Measurements from ENCODE around the gene THSD7A. TPM values are rescaled to one million over a fixed set of nuclear protein-coding genes. Genes with fewer than 3 reads are reported as not detected.

Gene THSD7A
- total and polyA plus RNA-seq, 2 of the 4 experiments (the other 2 are of a cell fraction) = 0.02 to 0.18 TPM

GRCh38 chr7:11416641-11417458 is 415.1 kb downstream of the THSD7A start:
- Histone ChIP-seq H4K91ac (ENCODE audit: insufficient read depth, low read depth, low read length) (no peak overlapping the region), H3K27me3 (ENCODE audit: control insufficient read depth, insufficient read depth, low read length) (no peaks in the 10 kb centered on the region), H3K18ac (ENCODE audit: low read depth, low read length) (no peak overlapping the region), H2AK9ac (replicated peaks; ENCODE audit: low read depth, low read length, poor library complexity) (no peak overlapping the region), H3K36me3 (ENCODE audit: control insufficient read depth, insufficient read depth, low read length) (no peaks in the 10 kb centered on the region), H3K23ac (ENCODE audit: low read depth, low read length) (no peak overlapping the region), H2BK120ac (ENCODE audit: low read depth, low read length) (no peak overlapping the region), H2BK15ac (ENCODE audit: low read depth, low read length) (no peak overlapping the region), H4K8ac (ENCODE audit: low read depth in 2 of 2, low read length in 2 of 2) (no peak overlapping the region), H3K79me1 (ENCODE audit: low read depth in 1 of 2, low read length in 2 of 2) (no peaks in the 10 kb centered on the region), H3K9me3 (ENCODE audit: control insufficient read depth, insufficient read depth, low read length) (no peaks in the 10 kb centered on the region), H3K56ac (ENCODE audit: extremely low read depth, insufficient read depth, low read length) (no peak overlapping the region), H2AK5ac (ENCODE audit: low read depth, low read length) (no peak overlapping the region), H3K4ac (ENCODE audit: low read depth, low read length) (no peak overlapping the region), H2AFZ (replicated peaks; ENCODE audit: low read length, poor library complexity) (no peak overlapping the region), H3K4me2 (ENCODE audit: low read depth, low read length) (no peak overlapping the region), H3K9ac (ENCODE audit: low read depth, low read length) (no peak overlapping the region), H3K4me1 (ENCODE audit: control insufficient read depth, insufficient read depth, low read length) (no peaks in the 10 kb centered on the region), H2BK5ac (ENCODE audit: low read depth, low read length, poor library complexity, severe bottlenecking) (no peak overlapping the region), H3K27ac (ENCODE audit: insufficient read depth, low read length) (no peak overlapping the region), H3K4me3 (ENCODE audit: insufficient read depth, low read depth, low read length) (no peak overlapping the region), H2BK20ac (ENCODE audit: low read depth, low read length) (no peak overlapping the region), H3K9me1 (ENCODE audit: insufficient read depth, low read length) (no peaks in the 10 kb centered on the region), H4K5ac (ENCODE audit: low read depth, low read length) (no peak overlapping the region), H4K20me1 (ENCODE audit: insufficient read depth, low read length) (no peaks in the 10 kb centered on the region), H3K14ac (replicated peaks; ENCODE audit: low read depth, low read length) (no peak overlapping the region)
- intact Hi-C loops (cut with micrococcal nuclease) (no loop called here), in situ Hi-C loops (cut with MboI; ENCODE audit: low sequenced_read_pairs) (no loop called here), dilution Hi-C loops (cut with HindIII; ENCODE audit: low sequenced_read_pairs, unreplicated experiment) (no loop called here)
- ATAC-seq (ENCODE audit: low read depth) (no peak), DNase-seq (no peak)
- no CpG with 5 or more reads among the region's 1 CpG for WGBS, 2 experiments (ENCODE audit: extremely low coverage in 2 of 2, insufficient read length in 1 of 2)
- BruUV-seq (replicated peaks) = no TSS peak
- CTCF ChIA-PET = no interaction called here
- POLR2A ChIA-PET (ENCODE audit: unreplicated experiment) = no interaction called here
- TF ChIP-seq CHD1 (IDR thresholded peaks at IDR 0.05; ENCODE audit: low read depth, low read length) (no peak), POLR2A (IDR thresholded peaks at IDR 0.05; ENCODE audit: low read depth, low read length) (no peak), RAD21 (IDR thresholded peaks at IDR 0.05; ENCODE audit: low read length) (no peak), NFE2L2 (IDR thresholded peaks at IDR 0.05; ENCODE audit: low read depth, low read length) (no peak), CTCF (conservative IDR thresholded peaks at IDR 0.05; ENCODE audit: low read depth, low read length) (no peak), MAZ (IDR thresholded peaks at IDR 0.05; ENCODE audit: borderline replicate concordance, low read depth, low read length) (no peak), CEBPB (IDR thresholded peaks at IDR 0.05; ENCODE audit: low read depth, low read length) (no peak), FOS (IDR thresholded peaks at IDR 0.05; ENCODE audit: low read depth, low read length) (no peak), SMC3 (IDR thresholded peaks at IDR 0.05; ENCODE audit: low read depth, low read length) (no peak), BHLHE40 (IDR thresholded peaks at IDR 0.05; ENCODE audit: low read depth, low read length) (no peak), RCOR1 (IDR thresholded peaks at IDR 0.05; ENCODE audit: insufficient replicate concordance, low read length) (no peak)
- TF ChIP-seq, protein P1, sequence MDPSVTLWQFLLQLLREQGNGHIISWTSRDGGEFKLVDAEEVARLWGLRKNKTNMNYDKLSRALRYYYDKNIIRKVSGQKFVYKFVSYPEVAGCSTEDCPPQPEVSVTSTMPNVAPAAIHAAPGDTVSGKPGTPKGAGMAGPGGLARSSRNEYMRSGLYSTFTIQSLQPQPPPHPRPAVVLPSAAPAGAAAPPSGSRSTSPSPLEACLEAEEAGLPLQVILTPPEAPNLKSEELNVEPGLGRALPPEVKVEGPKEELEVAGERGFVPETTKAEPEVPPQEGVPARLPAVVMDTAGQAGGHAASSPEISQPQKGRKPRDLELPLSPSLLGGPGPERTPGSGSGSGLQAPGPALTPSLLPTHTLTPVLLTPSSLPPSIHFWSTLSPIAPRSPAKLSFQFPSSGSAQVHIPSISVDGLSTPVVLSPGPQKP (IDR thresholded peaks at IDR 0.05; ENCODE audit: borderline replicate concordance, low read depth, low read length) = no peak
- TF ChIP-seq, protein P2, sequence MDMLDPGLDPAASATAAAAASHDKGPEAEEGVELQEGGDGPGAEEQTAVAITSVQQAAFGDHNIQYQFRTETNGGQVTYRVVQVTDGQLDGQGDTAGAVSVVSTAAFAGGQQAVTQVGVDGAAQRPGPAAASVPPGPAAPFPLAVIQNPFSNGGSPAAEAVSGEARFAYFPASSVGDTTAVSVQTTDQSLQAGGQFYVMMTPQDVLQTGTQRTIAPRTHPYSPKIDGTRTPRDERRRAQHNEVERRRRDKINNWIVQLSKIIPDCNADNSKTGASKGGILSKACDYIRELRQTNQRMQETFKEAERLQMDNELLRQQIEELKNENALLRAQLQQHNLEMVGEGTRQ (IDR thresholded peaks at IDR 0.05; ENCODE audit: low read depth, low read length) = no peak

Measured in IMR-90 (cell line).